Activated B cell treated with CpG ODN at 0.5 μM for 24 hours (primary cell): Measurements from ENCODE around the gene ANKRD63. TPM values are rescaled to one million over a fixed set of nuclear protein-coding genes. Genes with fewer than 3 reads are reported as not detected.
A peak's percentile ranks its signal among the peaks of the same experiment; 100 is the strongest.

Experiments
- ATAC-seq: fragments of 200-7000 bp; cut with Tn5 transposase; one replicate; pipeline ENCODE4 v1.10.0; 2021; ENCODE audit warnings: low read depth, mild to moderate bottlenecking, moderate library complexity
- CTCF ChIA-PET: fragments of 350-600 bp; sonication (Branson Sonifier 250); formaldehyde crosslinking; loops from one replicate; lab custom pipeline; 2021; ENCODE audit warnings: antibody characterized with exemption; lab: Charles Lee
- POLR2A ChIA-PET: fragments of 350-600 bp; sonication (Branson Sonifier 250); formaldehyde crosslinking; loops from one replicate; lab custom pipeline; 2021; ENCODE audit warnings: antibody characterized with exemption; lab: Charles Lee
- DNase-seq: peaks from one replicate; pipeline ENCODE4 v3.0.0; 2022
- H3K27ac Mint-ChIP-seq: one replicate; pipeline ENCODE4 v1.8.0; 2020; ENCODE audit warnings: mixed read lengths
- H3K27me3 Mint-ChIP-seq: one replicate; pipeline ENCODE4 v1.8.0; 2021; ENCODE audit warnings: mixed read lengths
- H3K36me3 Mint-ChIP-seq: one replicate; pipeline ENCODE4 v1.8.0; 2021; ENCODE audit warnings: low read depth, mixed read lengths
- H3K4me1 Mint-ChIP-seq: one replicate; pipeline ENCODE4 v1.8.0; 2021; ENCODE audit warnings: mixed read lengths
- H3K4me3 Mint-ChIP-seq: one replicate; pipeline ENCODE4 v1.8.0; 2020; ENCODE audit warnings: mild to moderate bottlenecking, mixed read lengths
- H3K9me3 Mint-ChIP-seq: one replicate; pipeline ENCODE4 v1.8.0; 2020; ENCODE audit warnings: mixed read lengths
- CTCF ChIP-seq: fragments of 200-600 bp; IDR thresholded peaks from one replicate; pipeline ENCODE4 v1.8.0; 2022; ENCODE audit warnings: antibody characterized with exemption, mild to moderate bottlenecking
- intact Hi-C: fragments of 100-400 bp; cut with micrococcal nuclease; formaldehyde crosslinking; loops from one replicate; pipeline ENCODE4 v1.15.1; 2024
- total RNA-seq: library from RNA; stranded (reverse); gene quantifications from 2 replicates; pipeline ENCODE4 v1.2.3, GENCODE V29; 2022

The ANKRD63 gene
- total RNA-seq, 1 donor from 2014 or later: not detected

GRCh38 chr15:40254452-40254851, 28.4 kb downstream of the ANKRD63 start:
- DNase-seq: no peak
- H3K4me3 Mint-ChIP-seq: no peak overlapping the region
- ChIA-PET CTCF (no interaction called here), POLR2A (interaction anchor here (0.6 kb wide), 1 partner anchor 36 kb away, joined by 3 read pairs; no protein-coding TSS in a partner anchor)
- no peak overlapping the region for H3K27ac Mint-ChIP-seq
- no peaks in the 10 kb centered on the region for H3K9me3 Mint-ChIP-seq
- peaks cover 23% of the 10 kb centered on the region for H3K27me3 Mint-ChIP-seq
- ATAC-seq: no peak
- peaks cover 6% of the 10 kb centered on the region for H3K4me1 Mint-ChIP-seq
- TF ChIP-seq CTCF: no peak
- intact Hi-C loops: no loop called here
- H3K36me3 Mint-ChIP-seq: no peaks in the 10 kb centered on the region

- ChIA-PET POLR2A (no interaction called here), CTCF (no interaction called here)
- Mint-ChIP-seq H3K27ac (no peak overlapping the region), H3K36me3 (no peaks in the 10 kb centered on the region), H3K27me3 (peaks cover 23% of the 10 kb centered on the region), H3K4me1 (peaks cover 6% of the 10 kb centered on the region), H3K4me3 (peak overlapping the region; percentile 78), H3K9me3 (no peaks in the 10 kb centered on the region)
- intact Hi-C loops: no loop called here
- DNase-seq: no peak
- peak; percentile 34 for ATAC-seq
- TF ChIP-seq CTCF: no peak
These were observed 29.6 kb downstream of the ANKRD63 start for GRCh38 chr15:40253167-40253790.

- ChIA-PET POLR2A (no interaction called here), CTCF (no interaction called here)
- intact Hi-C loops: no loop called here
- no peaks in the 10 kb centered on the region for H3K9me3 Mint-ChIP-seq
- no peak for TF ChIP-seq CTCF
- peak; percentile 72 for ATAC-seq
- H3K27me3 Mint-ChIP-seq: peaks cover 23% of the 10 kb centered on the region
- peaks cover 6% of the 10 kb centered on the region for H3K4me1 Mint-ChIP-seq
- H3K36me3 Mint-ChIP-seq: no peaks in the 10 kb centered on the region
- H3K4me3 Mint-ChIP-seq: peak overlapping the region; percentile 78
- H3K27ac Mint-ChIP-seq: no peak overlapping the region
- peak; percentile 45 for DNase-seq
These were observed 30.3 kb downstream of the ANKRD63 start for GRCh38 chr15:40252438-40253166.

GRCh38 chr15:40252141-40252437, 30.8 kb downstream of the ANKRD63 start:
- Mint-ChIP-seq H3K27ac (no peak overlapping the region), H3K9me3 (no peaks in the 10 kb centered on the region), H3K4me3 (peak overlapping the region; percentile 50), H3K4me1 (peaks cover 6% of the 10 kb centered on the region), H3K36me3 (no peaks in the 10 kb centered on the region), H3K27me3 (peaks cover 23% of the 10 kb centered on the region)
- no peak for DNase-seq
- intact Hi-C loops: no loop called here
- no peak for TF ChIP-seq CTCF
- ChIA-PET POLR2A (no interaction called here), CTCF (no interaction called here)
- no peak for ATAC-seq

GRCh38 chr15:40251486-40252140, 31.3 kb downstream of the ANKRD63 start:
- no peak for TF ChIP-seq CTCF
- ChIA-PET POLR2A (no interaction called here), CTCF (no interaction called here)
- Mint-ChIP-seq H3K4me1 (peaks cover 6% of the 10 kb centered on the region), H3K36me3 (no peaks in the 10 kb centered on the region), H3K27me3 (peaks cover 23% of the 10 kb centered on the region), H3K9me3 (no peaks in the 10 kb centered on the region), H3K27ac (no peak overlapping the region), H3K4me3 (peak overlapping the region; percentile 50)
- no peak for DNase-seq
- no peak for ATAC-seq
- intact Hi-C loops: no loop called here
